Colonic mucosa (tissue), 4 donors: Measurements from ENCODE around the gene THSD4. TPM values are rescaled to one million over a fixed set of nuclear protein-coding genes. Genes with fewer than 3 reads are reported as not detected.
"Not testable (repeated sequence)": the region's sequence is repeated elsewhere in the genome, so short reads cannot be mapped to it uniquely, and the experiment has no call there.

Experiments
- DNase-seq: peaks from one replicate; pipeline ENCODE4 v3.0.0-alpha.2; 2020
- H3K27ac ChIP-seq: fragments of 200-600 bp; one replicate; pipeline ENCODE4 v1.8.0; 2021
- H3K27me3 ChIP-seq: fragments of 200-600 bp; one replicate; pipeline ENCODE4 v1.8.0; 2021
- H3K36me3 ChIP-seq: fragments of 200-600 bp; one replicate; pipeline ENCODE4 v1.8.0; 2021
- H3K4me1 ChIP-seq: fragments of 200-600 bp; one replicate; pipeline ENCODE4 v1.8.0; 2021; ENCODE audit warnings: mild to moderate bottlenecking
- H3K4me3 ChIP-seq: fragments of 200-600 bp; one replicate; pipeline ENCODE4 v1.8.0; 2021
- H3K9ac ChIP-seq, 2 donors: one replicate each; pipeline ENCODE4 v1.7.0; 2013; ENCODE audit warnings: control low read depth in 2 of 2, low read depth in 2 of 2, low read length in 2 of 2
- H3K9me3 ChIP-seq: fragments of 200-600 bp; one replicate; pipeline ENCODE4 v1.8.0; 2021
- intact Hi-C: fragments of 100-400 bp; cut with DNase I; formaldehyde crosslinking; loops from one replicate; pipeline ENCODE4 v1.14.1; 2022
- total RNA-seq, 2 donors: library from RNA; stranded (reverse); fragmentation: NEBNext Ultra II Directional in 1 of 2; extraction: Animal tissue kit (Norgen Biotek cat#: 25700) in 1 of 2; gene quantifications; one replicate each; pipeline ENCODE4 v1.2.1, GENCODE V29; 2021
- TF ChIP-seq, protein P1 (sequence below): fragments of 200-600 bp; IDR thresholded peaks from one replicate; pipeline ENCODE4 v1.8.0; 2022; ENCODE audit warnings: antibody characterized with exemption, mild to moderate bottlenecking
- donor health status: healthy.
- donor health status: DM: no; HTN: no; CAD: no.
- donor health status: DM: no; HTN: no; CAD: no.

THSD4 gene
- total RNA-seq, 2 donors from 2014 or later, result 18.8 to 23.5 TPM

DNA sequence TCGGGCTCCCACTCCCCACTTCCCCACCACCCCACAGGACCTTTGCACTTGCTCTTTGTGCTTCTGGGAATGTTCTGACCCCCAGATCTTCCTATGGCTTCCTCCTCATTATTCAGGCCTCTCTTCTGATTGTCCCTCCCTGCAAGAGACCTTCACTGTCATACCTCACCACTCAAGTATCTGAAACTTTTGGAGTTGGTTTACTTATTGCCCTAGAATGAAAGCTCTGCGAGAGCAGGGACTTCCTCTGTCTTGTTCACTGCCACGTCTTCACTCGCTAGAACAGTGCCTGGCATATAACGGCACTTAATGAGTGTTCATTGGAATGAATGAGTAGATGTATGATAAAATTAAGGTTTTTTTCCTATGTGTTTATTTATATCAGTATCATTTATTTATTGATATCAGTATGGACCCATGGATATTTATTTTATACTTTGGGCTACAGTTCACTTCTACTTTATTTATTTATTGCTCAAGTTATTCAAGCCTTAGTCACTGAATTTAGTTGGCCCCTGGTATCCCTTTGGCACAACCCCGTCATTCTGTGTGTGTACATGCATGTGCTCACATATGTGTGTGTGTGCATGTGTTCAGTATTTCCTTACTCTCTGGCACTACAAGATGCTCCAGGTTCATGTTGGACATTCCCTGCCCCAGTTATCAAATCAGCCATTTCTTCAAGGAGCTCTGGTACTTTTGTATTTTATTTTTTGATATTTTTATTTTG is 197.6 kb downstream of the THSD4 start:
- Histone ChIP-seq H3K4me1 (no peaks in the 10 kb centered on the region), H3K27ac (no peak overlapping the region), H3K36me3 (no peaks in the 10 kb centered on the region), H3K9ac (no peak overlapping the region), H3K9me3 (no peaks in the 10 kb centered on the region), H3K27me3 (no peaks in the 10 kb centered on the region), H3K4me3 (no peak overlapping the region)
- TF ChIP-seq, protein P1, sequence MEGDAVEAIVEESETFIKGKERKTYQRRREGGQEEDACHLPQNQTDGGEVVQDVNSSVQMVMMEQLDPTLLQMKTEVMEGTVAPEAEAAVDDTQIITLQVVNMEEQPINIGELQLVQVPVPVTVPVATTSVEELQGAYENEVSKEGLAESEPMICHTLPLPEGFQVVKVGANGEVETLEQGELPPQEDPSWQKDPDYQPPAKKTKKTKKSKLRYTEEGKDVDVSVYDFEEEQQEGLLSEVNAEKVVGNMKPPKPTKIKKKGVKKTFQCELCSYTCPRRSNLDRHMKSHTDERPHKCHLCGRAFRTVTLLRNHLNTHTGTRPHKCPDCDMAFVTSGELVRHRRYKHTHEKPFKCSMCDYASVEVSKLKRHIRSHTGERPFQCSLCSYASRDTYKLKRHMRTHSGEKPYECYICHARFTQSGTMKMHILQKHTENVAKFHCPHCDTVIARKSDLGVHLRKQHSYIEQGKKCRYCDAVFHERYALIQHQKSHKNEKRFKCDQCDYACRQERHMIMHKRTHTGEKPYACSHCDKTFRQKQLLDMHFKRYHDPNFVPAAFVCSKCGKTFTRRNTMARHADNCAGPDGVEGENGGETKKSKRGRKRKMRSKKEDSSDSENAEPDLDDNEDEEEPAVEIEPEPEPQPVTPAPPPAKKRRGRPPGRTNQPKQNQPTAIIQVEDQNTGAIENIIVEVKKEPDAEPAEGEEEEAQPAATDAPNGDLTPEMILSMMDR, result no peak
- intact Hi-C loops, result no loop called here
- no peak for DNase-seq

DNA sequence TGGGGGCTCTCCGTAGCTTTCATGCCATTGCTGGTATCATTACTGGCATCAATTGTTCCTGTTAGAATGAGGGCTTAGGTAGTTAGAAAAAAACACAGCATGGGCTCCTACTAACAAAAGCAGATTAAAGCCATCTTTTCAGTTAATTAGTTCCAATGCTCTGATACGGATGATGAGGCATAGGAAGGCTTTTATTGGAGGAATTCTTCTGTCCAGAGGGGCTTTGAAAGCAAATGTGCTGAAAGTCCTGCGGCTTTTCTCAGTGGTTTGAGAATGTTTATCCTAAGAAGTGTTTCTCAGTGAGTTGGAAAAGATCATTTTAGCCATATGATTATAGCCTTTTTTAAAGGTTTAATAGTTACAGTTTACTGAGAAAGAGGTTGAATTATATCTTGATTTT is 198.5 kb downstream of the THSD4 start:
- DNase-seq, result no peak
- Histone ChIP-seq H3K4me1 (no peaks in the 10 kb centered on the region), H3K27me3 (no peaks in the 10 kb centered on the region), H3K9me3 (no peaks in the 10 kb centered on the region), H3K27ac (no peak overlapping the region), H3K36me3 (no peaks in the 10 kb centered on the region), H3K9ac (no peak overlapping the region), H3K4me3 (no peak overlapping the region)
- intact Hi-C loops, result no loop called here
- TF ChIP-seq, protein P1, result no peak

DNA sequence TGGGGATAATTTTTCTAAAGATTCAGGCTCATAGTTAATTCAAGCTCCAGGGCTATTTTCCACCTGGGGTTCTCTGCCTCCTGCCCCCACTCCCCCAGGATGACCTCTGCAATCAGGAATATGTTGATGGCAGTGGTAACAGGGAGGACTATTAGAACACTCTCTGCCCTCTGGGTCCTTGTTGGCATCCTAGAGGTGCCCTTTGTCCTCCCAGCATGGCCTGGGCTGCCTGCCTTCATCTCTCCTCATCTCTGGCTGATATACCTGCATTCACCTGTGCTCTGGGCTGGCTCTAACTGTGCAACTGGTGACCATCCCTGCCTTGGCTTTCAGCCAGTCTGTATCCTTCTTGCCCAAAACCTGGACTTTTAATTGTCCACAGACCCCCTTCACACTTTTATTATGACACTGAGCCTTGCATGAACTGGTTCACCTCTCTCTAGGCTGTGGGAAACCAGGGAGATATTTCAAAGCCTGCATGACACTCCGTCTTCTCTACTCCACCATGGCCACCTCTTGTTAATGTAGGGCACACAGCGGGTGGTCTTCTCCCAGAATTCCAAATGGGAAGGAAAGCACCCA is 199.8 kb downstream of the THSD4 start:
- H3K9me3 ChIP-seq, result no peaks in the 10 kb centered on the region
- H3K9ac ChIP-seq, result no peak overlapping the region
- no peaks in the 10 kb centered on the region for H3K27me3 ChIP-seq
- no peak overlapping the region for H3K27ac ChIP-seq
- intact Hi-C loops, result no loop called here
- H3K4me3 ChIP-seq, result no peak overlapping the region
- H3K36me3 ChIP-seq, result no peaks in the 10 kb centered on the region
- DNase-seq, result no peak
- TF ChIP-seq, protein P1, result no peak
- no peaks in the 10 kb centered on the region for H3K4me1 ChIP-seq

DNA sequence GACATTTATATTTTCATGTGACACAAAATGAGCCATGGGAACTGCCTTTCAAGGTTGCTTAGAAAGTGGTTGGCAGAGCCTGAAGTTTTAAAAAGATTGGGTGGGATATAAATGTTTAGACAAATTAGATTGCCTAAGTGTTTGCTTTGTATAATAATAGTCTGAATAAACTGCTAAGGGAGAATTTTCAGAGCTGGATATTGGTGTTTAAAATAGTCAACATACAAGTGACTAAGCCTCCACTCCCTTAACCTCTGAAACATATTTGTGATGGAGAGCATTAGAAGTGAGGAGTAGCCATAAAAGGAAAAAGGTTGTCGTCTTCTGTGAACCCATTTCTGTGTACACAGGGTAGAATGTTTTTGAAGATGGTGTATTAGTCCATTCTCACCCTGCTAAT is 201.6 kb downstream of the THSD4 start:
- intact Hi-C loops, result no loop called here
- no peak overlapping the region for H3K4me3 ChIP-seq
- H3K36me3 ChIP-seq, result no peaks in the 10 kb centered on the region
- H3K4me1 ChIP-seq, result no peaks in the 10 kb centered on the region
- no peaks in the 10 kb centered on the region for H3K9me3 ChIP-seq
- H3K27me3 ChIP-seq, result no peaks in the 10 kb centered on the region
- TF ChIP-seq, protein P1, result no peak
- DNase-seq, result no peak
- H3K27ac ChIP-seq, result no peak overlapping the region
- no peak overlapping the region for H3K9ac ChIP-seq

DNA sequence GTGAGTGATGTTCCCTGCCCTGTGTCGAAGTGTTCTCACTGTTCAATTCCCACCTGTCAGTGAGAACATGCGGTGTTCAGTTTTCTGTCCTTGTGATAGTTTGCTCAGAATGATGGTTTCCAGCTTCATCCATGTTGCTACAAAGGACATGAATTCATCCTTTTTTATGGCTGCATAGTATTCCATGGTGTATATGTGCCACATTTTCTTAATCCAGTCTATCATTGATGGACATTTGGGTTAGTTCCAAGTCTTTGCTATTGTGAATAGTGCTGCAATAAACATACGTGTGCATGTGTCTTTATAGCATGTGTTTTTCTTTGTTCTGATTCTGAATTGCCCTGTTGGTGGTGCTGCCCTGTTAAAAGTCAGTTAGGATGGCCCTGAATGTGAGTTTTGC is 204.2 kb downstream of the THSD4 start:
- H3K9me3 ChIP-seq, H3K27ac ChIP-seq, DNase-seq, H3K27me3 ChIP-seq, H3K4me3 ChIP-seq, H3K36me3 ChIP-seq, H3K9ac ChIP-seq, H3K4me1 ChIP-seq, intact Hi-C loops: not testable (repeated sequence)

DNA sequence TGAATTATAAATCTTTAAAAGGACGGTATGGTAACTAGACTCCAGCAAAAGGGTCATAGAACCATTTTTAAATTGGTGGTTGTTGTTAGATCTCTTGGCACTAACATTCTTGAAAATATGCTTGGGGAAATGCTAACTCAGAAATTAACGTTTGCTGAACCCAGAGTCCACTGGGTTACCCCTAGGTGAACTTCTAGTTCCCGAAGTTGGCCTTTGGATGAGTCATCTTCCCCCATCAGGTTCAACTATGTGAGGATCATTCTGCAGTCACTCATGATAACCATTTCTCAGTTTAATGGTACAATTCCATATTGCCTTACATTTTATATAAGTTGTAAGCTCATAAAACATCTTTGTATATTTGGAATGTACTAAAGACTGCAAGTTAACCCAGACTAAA is 204.7 kb downstream of the THSD4 start:
- H3K36me3 ChIP-seq, result no peaks in the 10 kb centered on the region
- DNase-seq, result no peak
- no peak overlapping the region for H3K9ac ChIP-seq
- H3K4me3 ChIP-seq, result no peak overlapping the region
- H3K4me1 ChIP-seq, result no peaks in the 10 kb centered on the region
- H3K27me3 ChIP-seq, result no peaks in the 10 kb centered on the region
- intact Hi-C loops, result no loop called here
- no peaks in the 10 kb centered on the region for H3K9me3 ChIP-seq
- TF ChIP-seq, protein P1, result no peak
- H3K27ac ChIP-seq, result no peak overlapping the region
